ENCODE measurements around the gene KRTAP10-6. TPM values are rescaled to one million over a fixed set of nuclear protein-coding genes. Genes with fewer than 3 reads are reported as not detected.
"Not testable (repeated sequence)": the region's sequence is repeated elsewhere in the genome, so short reads cannot be mapped to it uniquely, and the experiment has no call there.

Gene KRTAP10-6
- total RNA-seq, 4 donors from 2014 or later = not detected

GRCh38 chr21:44596068-44596725, 3.9 kb upstream of the KRTAP10-6 start:
- H3K27me3 ChIP-seq = no peaks in the 10 kb centered on the region
- 68 to 80% methylated on average over 9 of the region's 9 CpGs for WGBS, 2 donors
- H3K9me3 ChIP-seq = no peaks in the 10 kb centered on the region
- no peak for DNase-seq
- no peaks in the 10 kb centered on the region for H3K36me3 ChIP-seq
- TF ChIP-seq, protein P1, sequence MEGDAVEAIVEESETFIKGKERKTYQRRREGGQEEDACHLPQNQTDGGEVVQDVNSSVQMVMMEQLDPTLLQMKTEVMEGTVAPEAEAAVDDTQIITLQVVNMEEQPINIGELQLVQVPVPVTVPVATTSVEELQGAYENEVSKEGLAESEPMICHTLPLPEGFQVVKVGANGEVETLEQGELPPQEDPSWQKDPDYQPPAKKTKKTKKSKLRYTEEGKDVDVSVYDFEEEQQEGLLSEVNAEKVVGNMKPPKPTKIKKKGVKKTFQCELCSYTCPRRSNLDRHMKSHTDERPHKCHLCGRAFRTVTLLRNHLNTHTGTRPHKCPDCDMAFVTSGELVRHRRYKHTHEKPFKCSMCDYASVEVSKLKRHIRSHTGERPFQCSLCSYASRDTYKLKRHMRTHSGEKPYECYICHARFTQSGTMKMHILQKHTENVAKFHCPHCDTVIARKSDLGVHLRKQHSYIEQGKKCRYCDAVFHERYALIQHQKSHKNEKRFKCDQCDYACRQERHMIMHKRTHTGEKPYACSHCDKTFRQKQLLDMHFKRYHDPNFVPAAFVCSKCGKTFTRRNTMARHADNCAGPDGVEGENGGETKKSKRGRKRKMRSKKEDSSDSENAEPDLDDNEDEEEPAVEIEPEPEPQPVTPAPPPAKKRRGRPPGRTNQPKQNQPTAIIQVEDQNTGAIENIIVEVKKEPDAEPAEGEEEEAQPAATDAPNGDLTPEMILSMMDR (IDR thresholded peaks at IDR 0.05) = no peak
- no peak for TF ChIP-seq POLR2A (IDR thresholded peaks at IDR 0.05)
- intact Hi-C loops (cut with DNase I) = no loop called here
- H3K27ac ChIP-seq = no peak overlapping the region
- no peaks in the 10 kb centered on the region for H3K4me1 ChIP-seq
- H3K4me3 ChIP-seq (replicated peaks in 1 of 3) = no peak overlapping the region

DNA sequence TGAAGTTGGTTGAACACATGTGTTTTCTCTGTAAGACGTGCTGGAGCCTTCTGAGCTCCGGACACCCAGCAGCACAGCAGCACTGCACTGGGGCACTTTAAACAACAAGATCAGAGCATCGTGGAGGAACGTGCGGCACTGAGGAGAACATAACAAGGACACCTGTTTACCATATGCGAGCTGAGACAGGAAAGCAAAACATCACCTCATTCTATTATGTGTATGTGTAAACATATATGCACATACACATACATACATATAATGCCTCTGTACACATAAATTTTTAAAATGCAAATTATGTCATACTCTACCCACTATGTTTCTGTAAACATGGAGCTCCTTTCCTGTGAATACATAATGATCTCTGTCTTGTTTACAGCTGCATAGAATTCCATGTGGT, 3.2 kb upstream of the KRTAP10-6 start:
- no peak for TF ChIP-seq POLR2A (IDR thresholded peaks at IDR 0.05)
- TF ChIP-seq, protein P1 (IDR thresholded peaks at IDR 0.05) = no peak
- Histone ChIP-seq H3K27ac (no peak overlapping the region), H3K36me3 (no peaks in the 10 kb centered on the region), H3K9me3 (no peaks in the 10 kb centered on the region), H3K27me3 (no peaks in the 10 kb centered on the region), H3K4me1 (no peaks in the 10 kb centered on the region), H3K4me3 (replicated peaks in 1 of 3) (no peak overlapping the region)
- DNase-seq = no peak
- whole genome bisulfite sequencing, 2 donors = 82 to 84% methylated on average over 6 of the region's 6 CpGs
- intact Hi-C loops (cut with DNase I) = no loop called here

DNA sequence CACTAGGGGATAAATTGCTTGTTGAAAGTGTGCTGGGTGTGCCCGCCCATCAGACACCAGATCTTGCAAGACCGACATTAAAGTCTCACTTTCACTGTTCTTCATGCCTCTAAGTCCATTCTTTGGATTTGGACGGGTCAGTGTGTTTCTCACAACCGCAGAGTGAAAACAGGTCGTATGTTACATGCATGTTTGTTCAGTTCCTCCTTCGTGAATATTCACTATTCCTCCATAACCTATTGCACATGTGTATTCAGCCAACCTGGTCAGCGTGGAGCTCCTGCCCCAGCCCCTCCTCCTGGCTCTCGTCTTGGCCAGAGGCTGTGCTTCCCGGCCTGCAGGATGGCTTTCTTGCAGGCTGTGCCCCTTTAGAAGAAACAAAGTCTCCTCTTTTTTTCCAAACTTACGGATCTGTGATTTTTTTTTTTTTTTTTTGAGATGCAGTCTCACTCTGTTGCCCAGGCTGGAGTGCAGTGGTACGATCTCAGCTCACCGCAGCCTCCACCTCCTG, 2.2 kb upstream of the KRTAP10-6 start:
- no peak overlapping the region for H3K4me3 ChIP-seq (replicated peaks in 1 of 3)
- intact Hi-C loops (cut with DNase I) = no loop called here
- H3K27ac ChIP-seq = no peak overlapping the region
- no peaks in the 10 kb centered on the region for H3K9me3 ChIP-seq
- H3K4me1 ChIP-seq = no peaks in the 10 kb centered on the region
- TF ChIP-seq POLR2A (IDR thresholded peaks at IDR 0.05) = no peak
- TF ChIP-seq, protein P1 (IDR thresholded peaks at IDR 0.05) = no peak
- no peaks in the 10 kb centered on the region for H3K27me3 ChIP-seq
- WGBS, 2 donors = 83 to 87% methylated on average over 12 of the region's 12 CpGs
- no peak for DNase-seq
- H3K36me3 ChIP-seq = no peaks in the 10 kb centered on the region

DNA sequence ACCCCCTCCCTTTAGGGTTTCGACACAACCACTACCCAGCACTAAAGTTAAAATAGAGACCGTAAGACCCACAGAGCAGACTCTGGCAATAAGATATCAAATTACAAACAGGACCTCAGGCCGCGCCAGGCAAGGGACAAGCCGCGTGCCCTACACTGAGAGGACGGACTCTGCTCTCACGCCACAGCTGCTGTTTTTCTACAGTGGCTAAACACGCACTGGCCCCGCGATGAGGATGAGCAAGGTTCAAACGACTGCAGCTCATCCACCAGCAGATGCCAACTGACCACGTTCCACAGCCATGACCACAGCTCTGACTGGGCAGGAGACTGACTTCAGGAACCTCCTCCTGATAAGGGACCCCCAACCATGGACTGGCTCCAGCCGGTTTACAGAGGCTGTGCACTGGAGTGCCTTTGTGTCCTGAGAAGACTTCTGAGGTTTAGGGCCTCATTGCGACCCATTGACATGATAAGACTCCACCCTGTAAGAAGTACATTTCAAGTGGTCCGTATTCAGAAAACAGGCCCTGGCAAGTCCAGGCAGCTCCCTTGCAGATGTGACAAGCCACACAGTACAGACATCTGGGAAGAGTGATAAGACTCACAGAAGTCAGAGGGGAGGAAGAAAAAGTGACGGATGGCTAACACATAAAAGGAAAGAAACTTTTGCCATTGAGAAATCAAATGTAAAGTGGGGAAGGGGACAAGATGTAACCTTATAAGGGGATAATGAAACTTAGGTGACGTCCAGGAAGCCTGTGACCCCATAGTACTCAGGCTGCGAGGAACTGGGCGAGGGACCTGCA, 1.5 kb upstream of the KRTAP10-6 start:
- Histone ChIP-seq H3K27ac (no peak overlapping the region), H3K4me1 (no peaks in the 10 kb centered on the region), H3K4me3 (replicated peaks in 1 of 3) (no peak overlapping the region), H3K36me3 (no peaks in the 10 kb centered on the region), H3K27me3 (no peaks in the 10 kb centered on the region), H3K9me3 (no peaks in the 10 kb centered on the region)
- TF ChIP-seq POLR2A (IDR thresholded peaks at IDR 0.05) = no peak
- TF ChIP-seq, protein P1 (IDR thresholded peaks at IDR 0.05) = no peak
- no peak for DNase-seq
- intact Hi-C loops (cut with DNase I) = no loop called here
- 58 to 79% methylated on average over 9 to 14 of the region's 20 CpGs for WGBS, 2 donors

GRCh38 chr21:44591801-44592130, 539 bp downstream of the KRTAP10-6 start:
- DNase-seq; H3K27ac ChIP-seq; H3K27me3 ChIP-seq; H3K36me3 ChIP-seq; intact Hi-C loops (cut with DNase I); H3K4me1 ChIP-seq; H3K9me3 ChIP-seq; H3K4me3 ChIP-seq (replicated peaks in 1 of 3): not testable (repeated sequence)
- 60 to 100% methylated on average over 1 of the region's 4 CpGs for WGBS, 2 donors

DNA sequence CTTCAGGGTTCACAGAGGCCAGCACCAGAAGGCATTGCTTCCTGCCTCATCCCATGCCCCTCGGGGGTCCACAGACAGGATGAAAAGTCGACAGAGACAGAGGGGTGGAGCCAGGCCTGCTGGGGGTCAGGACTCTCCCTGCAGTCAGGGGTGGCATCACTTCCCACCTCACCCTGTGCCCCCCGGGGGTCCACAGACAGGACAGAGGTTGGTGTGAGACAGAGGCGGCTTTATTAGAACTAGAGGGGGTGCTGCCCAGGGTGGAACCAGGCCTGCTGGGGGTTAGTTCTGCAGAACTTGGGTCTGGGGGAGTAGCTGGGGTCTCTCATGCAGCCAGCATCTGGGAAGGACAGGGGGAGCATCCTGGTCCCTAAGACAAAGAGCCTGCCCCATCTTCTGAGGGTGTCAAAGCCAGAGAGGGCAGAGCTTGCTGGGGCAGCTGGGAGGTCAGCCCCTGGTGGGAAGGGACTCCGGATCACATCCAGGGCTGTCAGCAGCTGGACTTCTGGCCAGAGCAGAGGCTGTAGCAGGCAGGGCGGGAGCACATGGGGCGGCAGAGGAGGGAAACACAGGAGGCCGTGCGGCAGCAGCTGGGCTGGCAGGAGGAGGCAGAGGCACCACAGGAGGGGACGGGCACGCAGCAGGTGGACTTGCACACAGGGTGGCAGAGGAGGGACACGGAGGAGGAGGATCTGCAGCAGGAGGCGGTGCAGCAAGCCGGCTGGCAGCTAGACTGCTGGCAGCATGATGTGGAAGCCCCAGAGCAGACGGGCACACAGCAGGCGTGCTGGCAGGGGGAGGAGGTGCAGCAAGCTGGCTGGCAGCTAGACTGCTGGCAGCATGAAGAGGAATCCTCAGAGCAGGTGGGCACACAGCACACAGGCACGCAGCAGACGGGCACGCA, 1.2 kb downstream of the KRTAP10-6 start:
- WGBS, 2 donors = 71 to 73% methylated on average over 13 to 16 of the region's 19 CpGs
- H3K27ac ChIP-seq; H3K4me1 ChIP-seq; H3K9me3 ChIP-seq; H3K27me3 ChIP-seq; H3K4me3 ChIP-seq (replicated peaks in 1 of 3); DNase-seq; H3K36me3 ChIP-seq; intact Hi-C loops (cut with DNase I): not testable (repeated sequence)
